CD1c-positive myeloid dendritic cell (primary cell): Measurements from ENCODE around the gene DLGAP5.

Experiments used
- DNase-seq: peaks from one replicate; pipeline ENCODE4 v3.0.0-alpha.2; 2016; ENCODE audit errors: extremely low spot score

DLGAP5 gene

GRCh38 chr14:55129086-55129427, 62.3 kb downstream of the DLGAP5 start, which contains the start of gene LGALS3:
TSS of gene LGALS3 (plus strand) at chr14:55129252. CDS start at chr14:55137374, 8,122 bp downstream.
- peak; percentile 78 for DNase-seq

DNA sequence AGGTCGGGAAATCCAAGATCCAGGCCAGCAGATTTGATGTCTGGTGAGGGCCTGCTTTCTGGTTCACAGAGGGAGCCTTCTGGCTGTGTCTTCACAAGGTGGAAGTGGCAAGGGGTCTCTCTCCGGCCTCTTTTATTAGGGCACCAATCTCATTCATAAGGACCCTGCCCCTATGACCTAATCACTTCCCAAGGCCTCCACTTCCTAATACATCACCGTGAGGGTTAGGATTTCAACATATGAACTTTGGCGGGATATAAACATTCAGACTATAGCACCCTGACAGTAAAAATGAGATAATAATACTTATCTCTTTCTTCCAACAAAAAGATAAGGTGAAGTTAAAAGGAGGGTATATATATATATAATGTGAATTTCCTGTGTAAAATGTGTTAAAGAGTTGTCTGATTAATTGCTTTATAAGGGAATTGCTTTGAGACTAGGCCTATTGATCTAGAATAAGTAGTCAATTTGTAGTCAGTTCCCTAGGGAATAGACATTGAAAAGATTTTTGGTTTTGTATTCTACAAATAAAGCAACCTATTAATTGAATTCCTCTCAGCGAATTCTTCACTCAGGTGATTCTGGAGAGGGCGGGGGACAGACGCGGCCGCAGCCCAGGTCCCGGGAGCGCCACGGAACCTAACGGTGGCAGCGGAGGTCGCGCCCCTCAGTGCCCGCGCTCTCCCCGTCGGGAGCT, 62.8 kb downstream of the DLGAP5 start:
- DNase-seq, result peak; percentile 50

DNA sequence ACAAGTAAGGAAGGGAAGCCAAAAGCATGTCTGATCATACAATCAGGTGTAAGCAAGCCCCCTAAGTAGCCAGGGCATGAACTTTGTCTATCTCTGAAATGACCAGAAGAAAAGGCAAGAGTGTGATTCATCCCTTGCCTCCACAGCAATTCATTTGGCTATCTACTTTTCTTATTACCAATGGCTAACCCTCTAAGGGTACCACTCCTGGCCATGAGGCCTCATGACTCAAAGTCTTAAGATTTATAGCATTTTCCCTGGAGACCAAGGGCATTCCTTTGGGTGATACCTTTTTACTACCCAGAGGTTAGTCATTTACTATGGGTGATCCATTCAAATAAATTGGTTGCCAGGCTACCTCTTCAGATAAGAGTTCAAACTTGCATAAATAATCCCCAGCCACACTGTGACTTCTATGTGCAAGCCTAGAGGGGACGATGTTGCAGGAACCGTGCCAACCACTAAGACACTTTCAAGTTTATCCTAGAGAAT, 63.9 kb downstream of the DLGAP5 start:
- peak; percentile 28 for DNase-seq

DNA sequence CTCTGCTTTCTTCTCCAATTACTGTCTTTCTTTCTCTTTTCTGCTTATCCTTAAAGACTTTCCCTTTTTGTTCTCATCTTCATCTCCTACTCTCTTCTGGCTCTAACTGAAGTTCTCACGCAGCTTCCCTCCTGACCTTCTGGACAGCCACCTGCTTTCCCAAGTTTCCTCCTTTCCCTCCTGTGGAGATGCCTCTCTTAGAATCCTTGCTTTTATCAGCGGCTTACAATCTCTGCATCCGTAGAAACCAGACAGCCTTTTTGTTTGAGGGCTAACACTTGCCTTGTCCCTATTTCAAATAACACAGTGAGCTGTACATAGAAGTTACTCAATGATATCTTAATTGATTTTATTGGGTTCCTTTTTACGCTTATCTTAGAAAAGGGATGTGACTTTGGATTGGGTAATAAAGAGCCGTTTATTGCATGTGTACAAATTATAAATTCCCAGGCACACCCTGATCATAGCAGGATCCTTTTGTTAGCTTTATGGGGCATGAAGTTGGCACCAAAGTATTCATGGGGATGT, 64.4 kb downstream of the DLGAP5 start:
- peak; percentile 70 for DNase-seq

DNA sequence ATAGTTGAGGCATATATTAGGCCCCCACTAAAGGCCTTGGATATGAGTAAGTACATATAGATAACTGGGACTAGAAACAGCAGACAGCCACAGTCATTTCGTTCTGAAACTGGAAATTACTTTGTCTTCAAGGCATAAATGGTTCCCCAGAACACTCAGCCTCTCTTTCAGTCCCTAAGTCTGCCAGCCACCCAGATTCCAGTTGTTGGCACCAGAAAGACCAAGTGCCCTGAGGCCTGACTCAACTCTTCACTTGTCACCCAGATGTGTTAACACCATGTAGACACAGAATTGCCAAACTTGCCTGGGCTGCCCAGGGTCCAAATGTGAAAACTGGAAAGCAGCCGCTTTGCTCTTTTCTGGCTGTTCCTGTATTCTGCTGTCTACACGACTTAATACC, 65.4 kb downstream of the DLGAP5 start:
- peak; percentile 60 for DNase-seq

GRCh38 chr14:55125403-55125802, 66.0 kb downstream of the DLGAP5 start:
- peak; percentile 91 for DNase-seq

GRCh38 chr14:55124774-55125386, 66.5 kb downstream of the DLGAP5 start:
- no peak for DNase-seq

GRCh38 chr14:55123852-55124639, 67.3 kb downstream of the DLGAP5 start:
- DNase-seq, result no peak

GRCh38 chr14:55123101-55123500, 68.3 kb downstream of the DLGAP5 start:
- DNase-seq, result peak; percentile 85

GRCh38 chr14:55122440-55122986, 68.9 kb downstream of the DLGAP5 start:
- DNase-seq, result no peak

- DNase-seq, result no peak
Measured at GRCh38 chr14:55121628-55122439, 69.6 kb downstream of the DLGAP5 start.

DNA sequence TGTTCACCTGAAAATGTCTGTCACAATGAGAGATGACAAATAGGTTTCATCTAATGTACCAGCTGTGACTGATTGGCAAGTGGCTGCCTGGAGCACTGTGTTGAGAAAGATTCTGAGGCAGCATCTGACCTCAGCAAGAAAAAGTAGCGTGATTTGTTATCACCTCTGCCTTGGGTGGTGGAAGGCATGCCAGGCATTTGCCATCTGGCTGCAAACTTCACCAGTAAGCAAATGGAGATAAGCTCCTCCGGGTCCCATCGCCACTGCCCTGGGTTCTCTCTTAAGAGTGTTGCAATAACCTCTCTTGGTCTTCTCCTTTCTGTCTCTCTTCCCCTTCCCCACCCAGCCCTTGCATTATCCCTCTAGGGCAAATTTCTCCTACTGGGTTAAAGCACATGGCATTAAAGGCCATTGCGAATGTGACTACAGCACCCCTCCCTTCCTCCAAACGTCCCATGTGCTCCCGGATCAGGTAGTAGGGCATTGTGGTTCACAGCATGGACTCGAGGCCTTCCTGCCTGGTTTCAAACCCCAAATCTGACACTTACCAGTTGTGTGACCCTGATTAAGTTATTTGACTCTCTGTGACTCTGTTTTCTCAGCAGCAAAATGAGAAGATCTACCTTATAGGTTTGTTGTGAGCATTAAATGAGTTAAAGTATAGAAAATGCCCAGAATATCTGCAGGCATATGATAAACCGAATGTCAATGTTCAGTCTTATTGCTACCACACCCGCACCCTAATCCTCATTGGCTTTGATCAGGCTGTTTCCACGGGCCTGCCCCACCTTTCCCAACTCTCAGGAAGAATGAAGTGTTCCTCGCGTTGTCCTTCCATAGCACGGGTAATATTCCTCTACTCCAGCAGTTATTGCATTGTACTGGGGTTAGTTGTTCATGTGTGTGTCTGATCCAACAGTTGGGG, 70.6 kb downstream of the DLGAP5 start:
- peak; percentile 65 for DNase-seq

GRCh38 chr14:55118761-55119160, 72.6 kb downstream of the DLGAP5 start:
- no peak for DNase-seq

GRCh38 chr14:55117803-55118441, 73.5 kb downstream of the DLGAP5 start:
- DNase-seq, result peak; percentile 87

DNA sequence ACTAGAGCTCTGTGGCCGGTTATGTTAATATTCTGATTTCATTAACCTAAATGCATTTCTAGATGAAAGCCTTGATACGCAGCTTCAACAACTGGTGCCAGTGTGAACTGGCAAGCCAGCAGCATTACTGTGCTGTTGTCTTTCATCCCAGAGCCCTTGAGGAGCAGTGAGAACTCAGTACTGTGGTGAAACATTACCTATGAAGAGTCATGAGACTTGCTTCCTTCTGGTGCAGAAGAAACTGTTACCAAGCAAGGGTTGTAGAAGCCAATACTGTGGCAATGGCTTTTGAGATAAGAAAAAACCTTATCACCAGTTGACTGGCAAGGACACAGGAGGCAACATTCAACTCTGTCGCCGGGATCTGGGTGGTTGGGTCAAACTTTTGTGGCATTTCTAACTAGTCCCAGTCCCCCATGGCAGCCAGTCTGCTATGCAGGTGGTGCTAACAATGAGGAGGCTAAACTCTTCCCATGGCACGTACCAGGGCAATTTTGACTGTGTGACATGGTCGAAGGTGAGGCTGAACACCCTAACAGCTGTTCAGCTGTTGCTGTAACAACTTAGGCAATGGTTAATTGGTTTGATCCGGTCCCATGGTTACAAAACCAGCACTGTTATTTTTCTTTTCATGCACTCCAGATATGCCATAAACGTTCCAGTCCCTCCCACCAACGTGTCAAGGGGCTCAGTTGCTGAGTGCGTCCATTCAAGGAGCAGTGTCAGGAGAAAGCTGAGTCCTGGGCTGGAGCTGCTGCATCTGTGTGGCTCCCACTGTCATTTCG, 74.9 kb downstream of the DLGAP5 start:
- DNase-seq, result no peak

DNA sequence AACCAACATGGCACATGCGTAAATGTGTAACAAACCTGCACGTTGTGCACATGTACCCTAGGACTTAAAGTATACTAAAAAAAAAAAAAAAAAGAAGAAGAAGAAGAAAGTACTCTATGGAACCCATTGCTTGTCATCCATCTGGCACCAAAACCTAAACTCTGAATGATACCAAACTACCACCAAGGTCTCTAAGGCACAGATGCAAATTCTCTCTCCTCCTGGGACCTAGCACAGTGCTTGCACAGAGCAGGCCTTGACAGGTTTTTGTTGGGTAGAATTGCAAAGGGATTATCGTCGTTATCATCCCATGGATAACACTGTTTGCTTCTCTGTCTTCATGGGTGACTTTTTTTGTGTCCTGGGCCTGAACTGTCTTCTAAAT, 75.5 kb downstream of the DLGAP5 start:
- DNase-seq, result no peak

DNA sequence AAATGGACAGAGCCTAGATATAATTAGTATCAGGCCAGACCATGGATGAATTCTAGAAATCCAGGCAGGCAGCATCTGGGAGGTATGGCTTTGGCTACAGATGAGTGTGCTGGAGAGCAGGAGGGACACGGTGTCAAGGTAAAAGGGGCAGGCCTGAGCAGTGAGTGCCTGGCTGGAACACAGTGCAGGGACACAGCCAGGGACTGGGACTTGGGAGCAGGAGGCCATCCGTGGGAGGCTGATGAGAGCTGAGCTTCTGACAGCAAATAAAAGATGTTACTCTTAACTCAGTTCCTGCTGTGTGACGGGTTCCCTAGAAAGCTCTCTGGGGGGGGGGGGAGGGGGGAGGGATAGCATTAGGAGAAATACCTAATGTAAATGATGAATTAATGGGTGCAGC, 75.9 kb downstream of the DLGAP5 start:
- DNase-seq, result no peak

DNA sequence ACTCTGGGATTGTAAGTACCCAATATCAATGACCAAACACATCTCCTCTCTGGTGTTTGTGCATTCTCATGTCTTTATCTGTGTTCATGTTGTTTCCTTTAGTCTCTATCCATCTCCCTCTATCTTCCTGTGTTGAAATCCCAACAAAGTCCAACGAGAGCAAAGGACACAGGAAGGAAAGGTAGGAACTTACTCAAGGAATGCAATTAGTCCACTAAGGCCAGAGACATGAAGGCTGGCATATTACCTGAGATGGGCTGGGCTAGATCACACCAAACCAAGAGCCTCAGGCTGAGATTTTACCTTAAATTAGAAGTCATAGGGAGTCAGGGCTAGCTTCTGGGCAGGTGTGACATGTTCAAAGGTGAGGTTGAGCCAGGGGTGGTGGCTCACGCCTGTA, 76.7 kb downstream of the DLGAP5 start:
- no peak for DNase-seq
